ENCODE results near the gene STXBP6.
"Not testable (repeated sequence)": the region's sequence is repeated elsewhere in the genome, so short reads cannot be mapped to it uniquely, and the experiment has no call there.

The STXBP6 gene

GRCh38 chr14:24982472-24983155 lies 67.3 kb downstream of the STXBP6 start:
- peak; percentile 96 for DNase-seq

- DNase-seq, result no peak
Observed at GRCh38 chr14:24979725-24980239, 70.2 kb downstream of the STXBP6 start.

DNA sequence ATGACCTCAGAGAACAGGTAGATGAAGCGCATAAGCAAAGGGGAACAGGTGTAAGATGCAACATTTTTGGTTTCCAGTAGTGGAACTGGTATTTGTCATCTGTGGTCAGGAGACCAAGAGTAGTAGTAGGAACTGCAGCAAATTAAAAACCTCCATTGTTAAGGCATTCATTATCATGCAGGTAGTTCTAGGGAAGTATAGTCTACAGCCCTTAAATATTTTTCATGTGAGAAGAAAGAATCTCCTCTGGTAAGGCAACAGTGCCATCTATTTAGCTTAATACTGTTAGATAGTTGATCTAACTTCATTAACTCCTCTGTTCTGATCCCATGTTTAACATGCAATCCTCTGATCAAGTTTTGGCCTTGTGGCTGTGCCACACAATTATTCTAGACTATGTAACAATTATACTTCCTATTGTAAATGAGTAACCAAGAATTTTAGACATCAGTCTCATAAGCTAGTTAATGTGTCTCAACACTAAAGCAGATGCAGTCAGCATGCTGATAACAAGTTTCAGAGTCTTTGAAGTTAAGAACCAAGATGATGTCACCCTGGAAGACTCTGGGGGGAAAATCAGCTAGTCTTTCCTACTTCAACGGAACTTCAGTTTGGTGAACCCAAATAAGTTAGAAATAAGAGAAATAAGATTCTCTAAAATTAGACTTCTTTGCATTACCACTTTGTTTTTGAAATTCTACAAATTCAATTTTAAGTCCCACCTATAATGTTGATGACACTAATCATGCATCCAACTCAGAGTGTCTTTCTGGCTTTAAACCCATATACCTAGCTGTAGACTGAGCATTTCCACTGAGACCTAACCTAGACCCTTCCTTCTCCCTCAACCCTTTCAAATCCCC lies 70.9 kb downstream of the STXBP6 start:
- no peak for DNase-seq

DNA sequence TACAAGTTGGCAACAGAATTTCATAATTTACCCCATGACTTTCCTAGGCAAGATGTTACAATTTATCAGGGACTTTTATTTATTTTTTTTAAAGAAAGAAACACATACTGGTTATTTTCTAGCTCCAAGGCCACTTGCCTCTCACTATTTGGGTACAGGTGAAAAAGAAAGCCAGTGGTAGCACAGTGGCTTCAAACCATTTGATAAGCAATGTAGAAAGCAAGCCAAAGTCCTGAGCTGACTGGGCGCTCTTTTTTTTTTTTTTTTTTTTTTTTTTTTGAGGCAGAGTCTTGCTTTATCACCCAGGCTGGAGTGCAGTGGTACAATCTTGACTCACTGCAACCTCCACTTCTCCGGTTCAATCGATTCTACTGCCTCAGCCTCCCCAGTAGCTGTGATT lies 73.3 kb downstream of the STXBP6 start:
- no peak for DNase-seq

GRCh38 chr14:24975393-24975792 lies 74.6 kb downstream of the STXBP6 start:
- no peak for DNase-seq

DNA sequence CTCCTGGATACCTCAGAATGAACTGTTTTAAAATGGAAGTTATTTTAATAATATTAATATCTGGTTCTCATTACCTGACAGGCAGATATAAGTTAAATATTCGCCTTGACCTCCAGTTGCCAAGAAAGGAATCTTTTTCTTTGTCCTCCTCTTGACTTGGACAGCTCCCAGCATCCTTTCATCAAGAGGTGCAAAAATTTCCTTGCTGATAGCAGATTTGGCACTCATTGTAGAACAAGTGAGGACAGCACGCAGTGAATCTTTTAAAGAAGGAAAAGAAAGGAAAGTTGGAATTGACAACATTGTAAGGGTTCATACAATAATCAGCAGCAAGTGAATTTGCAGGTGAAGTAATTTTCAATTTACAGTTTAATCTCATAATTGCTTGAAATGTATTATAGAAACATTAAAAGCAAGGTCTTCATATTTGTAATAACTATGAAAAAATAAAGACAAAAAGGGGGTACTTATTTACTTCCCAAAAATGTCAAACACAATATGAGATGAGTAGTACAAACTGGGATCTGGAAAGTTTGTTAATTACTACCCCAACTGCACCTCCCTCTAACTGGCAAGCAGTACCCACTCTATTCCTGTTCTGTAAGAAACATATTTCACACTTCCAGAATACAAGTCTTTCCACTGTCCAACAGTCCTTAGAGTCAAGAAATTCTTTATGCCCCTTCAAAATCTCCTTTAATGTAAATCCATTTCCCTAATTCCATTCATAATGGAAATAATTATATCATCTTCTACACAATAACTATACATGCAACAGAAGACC lies 75.2 kb downstream of the STXBP6 start:
- DNase-seq, result no peak

- no peak for DNase-seq
Observed at GRCh38 chr14:24972844-24973243, 77.1 kb downstream of the STXBP6 start.

DNA sequence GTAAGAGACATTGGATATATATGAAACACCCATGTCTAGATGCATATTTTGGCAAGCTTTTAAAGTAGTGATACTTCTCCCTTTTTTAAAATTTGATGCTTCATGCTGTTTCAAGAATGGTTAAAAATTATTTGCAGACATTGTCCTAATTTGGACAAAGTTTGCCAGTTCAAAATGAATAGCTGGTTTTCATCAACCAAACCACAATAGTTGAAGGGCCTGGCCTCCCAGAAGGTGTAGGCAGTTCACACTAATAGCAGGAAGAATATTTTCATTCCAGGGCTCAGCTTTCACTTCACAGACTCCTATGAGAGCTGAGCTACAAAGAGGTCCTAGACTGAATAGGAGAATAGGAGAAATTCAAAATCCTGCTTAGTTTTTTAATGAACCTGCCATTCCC lies 78.7 kb downstream of the STXBP6 start:
- DNase-seq, result no peak

DNA sequence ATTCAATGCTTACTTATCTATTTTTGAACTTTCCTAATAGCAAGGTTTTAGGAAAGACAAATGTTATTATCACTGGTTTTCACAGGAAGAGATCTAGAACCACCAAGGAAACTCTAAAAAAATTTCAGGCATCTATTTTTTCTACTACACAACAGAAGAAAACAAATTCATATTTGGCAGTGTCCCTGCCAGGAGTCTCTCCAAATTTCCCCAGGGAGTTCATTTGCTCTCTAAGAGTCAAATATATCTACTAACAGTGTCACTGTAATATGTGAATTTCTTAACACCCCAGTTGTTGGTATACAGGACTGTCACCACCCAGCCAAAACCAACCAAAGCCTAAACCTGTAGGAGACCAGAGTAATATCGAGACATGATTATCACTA lies 83.4 kb downstream of the STXBP6 start:
- no peak for DNase-seq

- DNase-seq, result peak; percentile 88
Observed at GRCh38 chr14:24965934-24966578, 83.9 kb downstream of the STXBP6 start.

DNA sequence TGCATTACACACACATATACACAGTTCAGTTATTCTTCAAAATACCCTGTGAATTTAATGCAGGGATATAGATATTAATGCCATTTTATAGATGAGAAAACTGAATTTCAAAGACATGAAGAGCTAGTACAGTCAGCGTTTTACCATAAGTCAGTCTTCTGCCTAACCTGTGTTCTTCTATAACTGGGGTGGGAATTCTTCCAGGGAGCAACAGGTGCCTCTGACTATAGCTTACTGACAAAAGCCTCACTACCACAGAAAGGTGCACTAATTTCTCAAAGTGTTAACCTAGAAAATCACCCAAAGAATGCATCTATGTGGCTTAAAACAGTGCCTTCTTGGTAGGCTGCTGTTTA lies 84.4 kb downstream of the STXBP6 start:
- DNase-seq, result no peak

GRCh38 chr14:24964591-24964990 lies 85.4 kb downstream of the STXBP6 start:
- DNase-seq, result no peak

DNA sequence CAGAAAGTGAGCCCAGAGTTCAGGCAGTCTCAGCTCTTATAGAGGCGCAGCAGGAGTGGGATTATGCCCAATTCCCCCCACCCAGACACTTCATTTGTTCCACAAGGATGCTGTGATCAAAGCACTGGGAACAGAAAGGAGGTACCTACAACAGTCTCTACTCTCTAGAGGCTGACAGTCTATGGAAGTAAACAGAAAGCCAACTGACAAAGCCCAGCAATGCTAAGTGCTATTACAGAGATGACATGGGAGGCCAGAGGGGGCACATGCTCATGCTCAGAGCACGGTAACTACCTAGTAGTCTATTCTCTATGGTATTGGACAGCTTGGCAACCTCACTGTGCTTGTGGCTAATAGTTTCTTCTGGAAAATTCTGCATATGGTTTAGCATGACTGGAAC lies 85.9 kb downstream of the STXBP6 start:
- DNase-seq, result no peak

GRCh38 chr14:24962118-24962517 lies 87.8 kb downstream of the STXBP6 start:
- not testable (repeated sequence) for DNase-seq

DNA sequence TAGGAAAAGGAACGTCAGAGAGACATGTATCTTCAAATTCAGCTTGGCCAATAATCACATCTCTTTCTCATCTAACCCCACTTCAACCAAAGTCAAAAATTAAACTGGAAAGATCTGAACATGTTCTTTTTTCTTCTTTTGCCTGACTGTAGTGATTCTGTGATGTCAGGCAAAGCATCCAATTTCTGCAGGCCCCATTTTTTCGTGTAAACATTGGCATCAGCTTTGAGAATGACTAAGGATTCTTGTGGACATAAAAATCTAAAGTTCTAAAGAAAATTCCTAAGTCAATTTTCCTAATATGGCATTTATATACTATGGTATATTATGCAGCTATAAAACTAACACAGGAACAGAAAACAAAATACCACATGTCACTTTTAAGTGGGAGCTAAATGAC lies 89.1 kb downstream of the STXBP6 start:
- DNase-seq, result peak; percentile 85

GRCh38 chr14:24959791-24960331 lies 90.1 kb downstream of the STXBP6 start:
- DNase-seq, result peak; percentile 29

GRCh38 chr14:24958271-24958670 lies 91.7 kb downstream of the STXBP6 start:
- DNase-seq, result no peak

DNA sequence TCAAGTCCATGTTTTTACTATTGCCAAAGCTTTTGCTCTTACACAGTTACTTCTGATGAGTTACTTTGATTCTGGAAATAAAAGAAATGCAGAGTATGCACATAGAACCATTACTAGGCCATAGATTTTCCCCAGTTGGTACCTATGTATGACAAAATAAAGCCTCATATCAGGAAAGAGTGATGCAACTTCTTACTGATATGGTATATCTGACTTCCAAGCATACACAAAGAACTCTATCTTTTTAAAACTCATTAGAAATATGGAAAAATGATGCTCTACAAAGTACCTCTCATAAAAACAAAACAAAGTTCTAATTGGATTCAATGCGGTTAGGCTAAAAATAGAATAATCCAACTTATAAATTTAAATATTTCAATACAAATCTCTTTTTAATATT lies 92.1 kb downstream of the STXBP6 start:
- DNase-seq, result no peak

GRCh38 chr14:24956104-24956503 lies 93.8 kb downstream of the STXBP6 start:
- DNase-seq, result no peak

- DNase-seq, result no peak
Observed at GRCh38 chr14:24954700-24955037, 95.3 kb downstream of the STXBP6 start.

- DNase-seq, result no peak
Observed at GRCh38 chr14:24954037-24954699, 95.8 kb downstream of the STXBP6 start.

All from HCEC 1CT (cell line).